H9 (cell line): ENCODE results near the gene GPC4. TPM values are rescaled to one million over a fixed set of nuclear protein-coding genes. Genes with fewer than 3 reads are reported as not detected.

Source experiments
- DNase-seq: peaks from one replicate; pipeline ENCODE4 v3.0.0-alpha.2; 2017
- H2AFZ ChIP-seq: one replicate; pipeline ENCODE4 v1.6.1; 2013; ENCODE audit warnings: mild to moderate bottlenecking, low read length, control low read depth, moderate library complexity
- H2AK5ac ChIP-seq: 2 replicates; pipeline ENCODE4 v1.6.1; 2013; ENCODE audit warnings: low read length, control low read depth, mixed read lengths; ENCODE audit not compliant: insufficient read length
- H2BK120ac ChIP-seq: one replicate; pipeline ENCODE4 v1.6.1; 2013; ENCODE audit warnings: low read depth, mild to moderate bottlenecking, low read length, control low read depth, inconsistent platforms; ENCODE audit not compliant: poor library complexity, severe bottlenecking
- H2BK12ac ChIP-seq: 2 replicates; pipeline ENCODE4 v1.6.1; 2013; ENCODE audit warnings: low read length, control low read depth, mixed read lengths, low read depth; ENCODE audit not compliant: insufficient read length
- H2BK15ac ChIP-seq: 2 replicates; pipeline ENCODE4 v1.6.1; 2013; ENCODE audit warnings: low read depth, low read length, control low read depth
- H2BK20ac ChIP-seq: one replicate; pipeline ENCODE4 v1.6.1; 2013; ENCODE audit warnings: low read depth, mild to moderate bottlenecking, low read length, control low read depth, inconsistent platforms; ENCODE audit not compliant: poor library complexity, severe bottlenecking
- H2BK5ac ChIP-seq: 2 replicates; pipeline ENCODE4 v1.6.1; 2013; ENCODE audit warnings: low read length, control low read depth, mixed read lengths; ENCODE audit not compliant: insufficient read length
- H3K14ac ChIP-seq: 2 replicates; pipeline ENCODE4 v1.6.1; 2013; ENCODE audit warnings: low read length, control low read depth; ENCODE audit not compliant: insufficient read depth
- H3K18ac ChIP-seq: 2 replicates; pipeline ENCODE4 v1.6.1; 2013; ENCODE audit warnings: low read depth, mild to moderate bottlenecking, mixed read lengths, low read length, control low read depth; ENCODE audit not compliant: insufficient read length
- H3K23ac ChIP-seq: 2 replicates; pipeline ENCODE4 v1.6.1; 2013; ENCODE audit warnings: low read length, control low read depth, mixed read lengths, low read depth; ENCODE audit not compliant: insufficient read length
- H3K23me2 ChIP-seq: 2 replicates; pipeline ENCODE4 v1.6.1; 2013; ENCODE audit warnings: low read depth, mild to moderate bottlenecking, mixed read lengths, low read length, control low read depth; ENCODE audit not compliant: insufficient read length, poor library complexity, severe bottlenecking
- H3K27ac ChIP-seq: 2 replicates; pipeline ENCODE4 v1.5.1; 2013; ENCODE audit warnings: low read length, control low read depth, mixed read lengths, low read depth; ENCODE audit not compliant: insufficient read length
- H3K27me3 ChIP-seq: 2 replicates; pipeline ENCODE4 v1.6.1; 2013; ENCODE audit warnings: low read length, control low read depth, inconsistent platforms; ENCODE audit not compliant: insufficient read depth
- H3K4ac ChIP-seq: 2 replicates; pipeline ENCODE4 v1.6.1; 2013; ENCODE audit warnings: low read depth, mild to moderate bottlenecking, control low read depth, inconsistent platforms, low read length, moderate library complexity
- H3K4me1 ChIP-seq: 2 replicates; pipeline ENCODE4 v1.6.1; 2013; ENCODE audit warnings: low read length, control low read depth, inconsistent platforms; ENCODE audit not compliant: insufficient read depth
- H3K4me2 ChIP-seq: 2 replicates; pipeline ENCODE4 v1.6.1; 2013; ENCODE audit warnings: low read length, control low read depth, mixed read lengths; ENCODE audit not compliant: insufficient read length, insufficient read depth
- H3K56ac ChIP-seq: 2 replicates; pipeline ENCODE4 v1.6.1; 2013; ENCODE audit warnings: low read depth, mild to moderate bottlenecking, mixed read lengths, low read length, control low read depth; ENCODE audit not compliant: insufficient read length
- H3K79me1 ChIP-seq: 2 replicates; pipeline ENCODE4 v1.6.1; 2013; ENCODE audit warnings: low read depth, mild to moderate bottlenecking, moderate library complexity, low read length, control low read depth, inconsistent platforms; ENCODE audit not compliant: insufficient read depth, poor library complexity, severe bottlenecking
- H3K79me2 ChIP-seq: 2 replicates; pipeline ENCODE4 v1.6.1; 2013; ENCODE audit warnings: low read length, control low read depth, inconsistent platforms; ENCODE audit not compliant: insufficient read depth
- H3K9ac ChIP-seq: 2 replicates; pipeline ENCODE4 v1.6.1; 2013; ENCODE audit warnings: low read length, control low read depth, mixed read lengths; ENCODE audit not compliant: insufficient read length; ENCODE audit errors: extremely low read depth
- H3K9me3 ChIP-seq: one replicate; pipeline ENCODE4 v1.6.1; 2013; ENCODE audit warnings: low read depth, low read length, inconsistent platforms; ENCODE audit not compliant: control insufficient read depth
- H3T11ph ChIP-seq: one replicate; pipeline ENCODE4 v1.6.1; 2013; ENCODE audit warnings: mild to moderate bottlenecking, low read length, control low read depth, inconsistent platforms
- H4K20me1 ChIP-seq: one replicate; pipeline ENCODE4 v1.6.1; 2013; ENCODE audit not compliant: control insufficient read depth, insufficient read length, insufficient read depth
- H4K5ac ChIP-seq: 2 replicates; pipeline ENCODE4 v1.6.1; 2013; ENCODE audit warnings: low read depth, mild to moderate bottlenecking, mixed read lengths, low read length, control low read depth; ENCODE audit not compliant: insufficient read length
- H4K8ac ChIP-seq: replicated peaks from 2 replicates; pipeline ENCODE4 v1.6.1; 2013; ENCODE audit warnings: low read length, control low read depth, mixed read lengths, low read depth; ENCODE audit not compliant: insufficient read length
- H4K91ac ChIP-seq: 2 replicates; pipeline ENCODE4 v1.6.1; 2013; ENCODE audit warnings: low read depth, mild to moderate bottlenecking, moderate library complexity, mixed read lengths, low read length, control low read depth; ENCODE audit not compliant: insufficient read length
- H3K27ac Mint-ChIP-seq, 3 experiments: 2 replicates in 2 of 3; 3 replicates in 1 of 3; pipeline ENCODE4 v1.8.0; 2020 to 2021; ENCODE audit warnings: mixed read lengths in 3 of 3, mild to moderate bottlenecking in 1 of 3, moderate library complexity in 1 of 3
- H3K27me3 Mint-ChIP-seq: 2 replicates; pipeline ENCODE4 v1.8.0; 2021; ENCODE audit warnings: low read depth, mild to moderate bottlenecking, moderate library complexity, mixed read lengths
- H3K36me3 Mint-ChIP-seq, 3 experiments: 2 replicates in 2 of 3; 3 replicates in 1 of 3; pipeline ENCODE4 v1.8.0; 2020 to 2021; ENCODE audit warnings: low read depth in 3 of 3, mixed read lengths in 3 of 3; ENCODE audit not compliant: insufficient read depth in 1 of 3
- H3K4me1 Mint-ChIP-seq, 2 experiments: 2 replicates each; pipeline ENCODE4 v1.8.0; 2020; ENCODE audit warnings: mixed read lengths in 2 of 2
- H3K4me3 Mint-ChIP-seq, 2 experiments: 2 replicates in 1 of 2; 3 replicates in 1 of 2; pipeline ENCODE4 v1.8.0; 2020 to 2021; ENCODE audit warnings: mild to moderate bottlenecking in 2 of 2, mixed read lengths in 2 of 2, moderate library complexity in 1 of 2
- H3K9me3 Mint-ChIP-seq, 2 experiments: 2 replicates in 1 of 2; 3 replicates in 1 of 2; pipeline ENCODE4 v1.8.0; 2020; ENCODE audit warnings: mild to moderate bottlenecking in 2 of 2, mixed read lengths in 2 of 2, moderate library complexity in 1 of 2
- CTCF ChIP-seq: fragments of 200-600 bp; sonication (generic); conservative IDR thresholded peaks from 3 replicates; pipeline ENCODE4 v1.8.0; 2021; ENCODE audit warnings: antibody characterized with exemption, mild to moderate bottlenecking
- WGBS: extraction: QIAGEN DNeasy Blood & Tissue Kit; methylation state at CpG from one replicate; pipeline ENCODE4 v1.1.7; 2013; ENCODE audit warnings: missing lambda C conversion rate, low lambda C conversion rate, mixed read lengths; ENCODE audit not compliant: insufficient read length; ENCODE audit errors: extremely low coverage; 5-methylcytosine and 5-hydroxymethylcytosine counted together
- total RNA-seq: library from RNA; stranded (reverse); gene quantifications from 2 replicates; pipeline ENCODE4 v1.2.1, GENCODE V29; 2021

The GPC4 gene
- total RNA-seq, 1 experiment from 2014 or later: 416 TPM

DNA sequence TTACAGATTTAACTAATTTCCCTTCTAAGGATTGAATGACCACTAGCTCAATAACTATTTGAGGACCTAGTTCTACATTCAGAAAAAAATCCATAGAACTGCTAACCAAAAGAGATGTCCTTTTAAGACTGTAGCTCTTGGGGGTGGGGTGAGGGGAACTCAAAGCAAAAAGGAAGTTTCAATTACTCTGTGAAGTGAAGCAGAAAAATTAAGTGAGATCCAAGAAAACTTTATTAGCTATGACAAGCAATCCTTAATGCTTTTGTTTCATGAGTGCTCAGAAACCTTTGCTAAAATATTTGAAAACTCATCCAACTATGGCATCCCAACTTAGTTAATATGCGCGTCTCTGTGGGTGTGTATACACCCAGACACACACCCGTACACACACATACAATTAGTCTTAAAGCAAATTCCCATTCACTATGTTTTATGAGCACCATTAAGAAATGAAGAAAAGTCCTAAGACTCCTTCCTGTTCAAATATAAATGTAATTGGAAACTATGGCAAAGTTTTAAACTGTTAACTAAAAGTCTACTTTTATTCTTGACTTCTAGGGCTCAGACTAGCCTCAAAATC is 44.5 kb downstream of the GPC4 start:
- H3K27me3 ChIP-seq: no peaks in the 10 kb centered on the region
- no peak overlapping the region for H4K5ac ChIP-seq
- H3K9me3 ChIP-seq: no peaks in the 10 kb centered on the region
- H3K18ac ChIP-seq: no peak overlapping the region
- H3T11ph ChIP-seq: no peak overlapping the region
- WGBS: no CpG with 5 or more reads among the region's 3 CpGs
- no peak overlapping the region for H2AK5ac ChIP-seq
- no peak overlapping the region for H4K91ac ChIP-seq
- H2BK20ac ChIP-seq: no peak overlapping the region
- no peaks in the 10 kb centered on the region for H3K23me2 ChIP-seq
- no peak overlapping the region for H3K14ac ChIP-seq
- H3K79me2 ChIP-seq: peaks cover 60% of the 10 kb centered on the region
- peaks cover 82 to 84% of the 10 kb centered on the region in 2 experiments for H3K4me1 Mint-ChIP-seq
- H3K27me3 Mint-ChIP-seq: no peaks in the 10 kb centered on the region
- H3K27ac ChIP-seq: no peak overlapping the region
- H3K4me2 ChIP-seq: no peak overlapping the region
- H3K4me1 ChIP-seq: peaks cover 10% of the 10 kb centered on the region; the same call in 1 of the 2 replicates
- peaks cover 4% of the 10 kb centered on the region for H3K79me1 ChIP-seq
- no peak for DNase-seq
- H3K56ac ChIP-seq: no peak overlapping the region
- no peak for TF ChIP-seq CTCF
- no peak overlapping the region for H4K8ac ChIP-seq
- no peak overlapping the region for H2BK5ac ChIP-seq
- H2BK12ac ChIP-seq: no peak overlapping the region
- no peak overlapping the region for H2AFZ ChIP-seq
- peaks cover 5 to 34% (median 33%) of the 10 kb centered on the region in 3 experiments; a peak in 5 of 7 replicates for H3K36me3 Mint-ChIP-seq
- no peak overlapping the region for H3K9ac ChIP-seq
- no peak overlapping the region for H3K23ac ChIP-seq
- H3K4me3 Mint-ChIP-seq: no peak overlapping the region
- H3K27ac Mint-ChIP-seq: peak overlapping the region; percentile 37 to 86 (median 58); a peak in 2 of 7 replicates
- H3K9me3 Mint-ChIP-seq: no peaks in the 10 kb centered on the region
- no peak overlapping the region for H2BK120ac ChIP-seq
- no peaks in the 10 kb centered on the region for H4K20me1 ChIP-seq
- no peak overlapping the region for H2BK15ac ChIP-seq
- H3K4ac ChIP-seq: no peak overlapping the region
